Neural cell (in vitro differentiated cells): ENCODE results near the gene APOL4. TPM values are rescaled to one million over a fixed set of nuclear protein-coding genes. Genes with fewer than 3 reads are reported as not detected.

ENCODE experiments used
- H2AFZ ChIP-seq: fragments of 200-600, 300-800 bp; sonication (generic), shearing (Covaris generic); 2 replicates; pipeline ENCODE4 v1.6.0; 2014; ENCODE audit warnings: low read depth, mild to moderate bottlenecking, antibody characterized with exemption, low read length, moderate library complexity
- H3F3A ChIP-seq: fragments of 200-600 bp; shearing (Covaris generic); 2 replicates; pipeline ENCODE4 v1.6.1; 2016; ENCODE audit warnings: mild to moderate bottlenecking, moderate library complexity, mixed read lengths, antibody characterized with exemption, low read length; ENCODE audit not compliant: insufficient read depth, poor library complexity, severe bottlenecking
- H3K27ac ChIP-seq: fragments of 200-600, 300-800 bp; sonication (generic), shearing (Covaris generic); 2 replicates; pipeline ENCODE4 v1.5.1; 2014; ENCODE audit warnings: mild to moderate bottlenecking, low read length, moderate library complexity
- H3K27me3 ChIP-seq: fragments of 300-800, 200-600 bp; sonication (generic), shearing (Covaris generic); 2 replicates; pipeline ENCODE4 v1.6.0; 2014; ENCODE audit warnings: mild to moderate bottlenecking, low read depth, low read length, moderate library complexity; ENCODE audit not compliant: insufficient read depth
- H3K36me3 ChIP-seq: fragments of 300-800, 200-600 bp; sonication (generic), shearing (Covaris generic); 2 replicates; pipeline ENCODE4 v1.5.1; 2014; ENCODE audit warnings: mild to moderate bottlenecking, antibody characterized with exemption, low read length, moderate library complexity; ENCODE audit not compliant: insufficient read depth
- H3K4me2 ChIP-seq: fragments of 300-800, 200-600 bp; sonication (generic), shearing (Covaris generic); 2 replicates; pipeline ENCODE4 v1.6.0; 2014; ENCODE audit warnings: mild to moderate bottlenecking, low read length
- H3K4me3 ChIP-seq: fragments of 300-800, 200-600 bp; sonication (generic), shearing (Covaris generic); 2 replicates; pipeline ENCODE4 v1.5.1; 2014; ENCODE audit warnings: mild to moderate bottlenecking, low read length, moderate library complexity
- H3K79me2 ChIP-seq: fragments of 200-600 bp; shearing (Covaris generic); replicated peaks from 2 replicates; pipeline ENCODE4 v1.6.0; 2014; ENCODE audit warnings: mild to moderate bottlenecking, low read length, moderate library complexity; ENCODE audit not compliant: insufficient read depth
- H3K9ac ChIP-seq: fragments of 300-800, 200-600 bp; sonication (generic), shearing (Covaris generic); 2 replicates; pipeline ENCODE4 v1.6.1; 2016; ENCODE audit warnings: mild to moderate bottlenecking, low read length, mixed read lengths
- H3K9me2 ChIP-seq: fragments of 200-600 bp; shearing (Covaris generic); 2 replicates; pipeline ENCODE4 v1.6.1; 2016; ENCODE audit warnings: mild to moderate bottlenecking, low read length, mixed read lengths; ENCODE audit not compliant: insufficient read depth
- H3K9me3 ChIP-seq: fragments of 200-600, 300-800 bp; sonication (generic), shearing (Covaris generic); 2 replicates; pipeline ENCODE4 v1.6.1; 2016; ENCODE audit warnings: mild to moderate bottlenecking, mixed run types, low read length, moderate library complexity, mixed read lengths
- H4K20me1 ChIP-seq: fragments of 200-600 bp; shearing (Covaris generic); 2 replicates; pipeline ENCODE4 v1.6.1; 2016; ENCODE audit warnings: mild to moderate bottlenecking, mixed run types; ENCODE audit not compliant: insufficient read depth
- EP300 ChIP-seq: fragments of 450-650 bp; conservative IDR thresholded peaks from 2 replicates; pipeline ENCODE4 v1.6.1; 2014; ENCODE audit warnings: antibody characterized with exemption, mild to moderate bottlenecking, moderate library complexity; ENCODE audit not compliant: poor library complexity, severe bottlenecking
- EZH2 ChIP-seq: fragments of 200-600, 300-800 bp; shearing (Covaris generic), sonication (generic); IDR thresholded peaks from 2 replicates; pipeline ENCODE4 v1.6.1; 2014; ENCODE audit warnings: antibody characterized with exemption, low read length, borderline replicate concordance, mild to moderate bottlenecking; ENCODE audit not compliant: insufficient read depth, poor library complexity, severe bottlenecking
- MXI1 ChIP-seq: fragments of 450-650 bp; conservative IDR thresholded peaks from 2 replicates; pipeline ENCODE4 v1.6.1; 2014; ENCODE audit warnings: antibody characterized with exemption, mild to moderate bottlenecking; ENCODE audit not compliant: poor library complexity, severe bottlenecking
- POLR2AphosphoS5 ChIP-seq: IDR thresholded peaks from 2 replicates; pipeline ENCODE4 v1.6.1; 2012
- RAD21 ChIP-seq: fragments of 450-650 bp; conservative IDR thresholded peaks from 2 replicates; pipeline ENCODE4 v1.6.1; 2014; ENCODE audit warnings: antibody characterized with exemption, mild to moderate bottlenecking, moderate library complexity
- SMC3 ChIP-seq: fragments of 450-650 bp; conservative IDR thresholded peaks from 2 replicates; pipeline ENCODE4 v1.6.1; 2014; ENCODE audit warnings: antibody characterized with exemption, mild to moderate bottlenecking, moderate library complexity; ENCODE audit not compliant: poor library complexity
- TAF1 ChIP-seq: IDR thresholded peaks from 2 replicates; pipeline ENCODE4 v1.6.1; 2012; ENCODE audit warnings: low read depth
- polyA plus RNA-seq: library from polyadenylated mRNA; depleted of rRNA; stranded (reverse); fragments of >200 nt; gene quantifications from 2 replicates; pipeline ENCODE4 v1.2.3, GENCODE V29; 2014
- TF ChIP-seq, protein P1 (sequence below): IDR thresholded peaks from 2 replicates; pipeline ENCODE4 v1.6.1; 2012; ENCODE audit warnings: borderline replicate concordance
- TF ChIP-seq, protein P2 (sequence below): fragments of 450-650 bp; IDR thresholded peaks from 2 replicates; pipeline ENCODE4 v1.5.1; 2014; ENCODE audit warnings: antibody characterized with exemption, mild to moderate bottlenecking, moderate library complexity; ENCODE audit not compliant: poor library complexity, severe bottlenecking

Gene APOL4
- polyA plus RNA-seq, 1 donor from 2014 or later = not detected

DNA sequence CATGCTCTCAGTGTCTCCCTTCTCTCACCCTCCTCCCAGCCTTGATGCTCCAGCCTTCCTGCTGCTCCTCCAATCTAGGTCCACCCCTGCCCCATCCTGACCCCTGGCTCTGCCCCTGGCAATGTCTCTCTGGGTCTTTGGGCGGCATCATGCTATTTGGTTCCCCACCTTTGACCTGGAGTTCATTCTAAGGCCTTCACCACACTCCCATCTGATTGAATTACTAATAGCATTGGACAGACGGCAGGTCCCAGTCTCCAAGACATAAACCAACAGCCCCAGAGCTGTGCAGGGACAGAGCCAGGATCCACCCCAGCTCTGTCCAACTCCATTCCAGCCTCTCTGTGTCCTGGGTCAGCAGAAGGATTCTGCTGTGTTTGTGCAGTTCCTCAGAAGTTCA lies 7.2 kb downstream of the APOL4 start:
- no peaks in the 10 kb centered on the region for H3K27me3 ChIP-seq
- H4K20me1 ChIP-seq = no peaks in the 10 kb centered on the region
- H2AFZ ChIP-seq = no peak overlapping the region
- no peaks in the 10 kb centered on the region for H3K9me3 ChIP-seq
- H3K4me2 ChIP-seq = no peak overlapping the region
- H3K36me3 ChIP-seq = no peaks in the 10 kb centered on the region
- no peak overlapping the region for H3K27ac ChIP-seq
- H3K79me2 ChIP-seq = no peaks in the 10 kb centered on the region
- H3F3A ChIP-seq = no peaks in the 10 kb centered on the region
- no peak for TF ChIP-seq MXI1
- TF ChIP-seq EZH2 = no peak
- no peak for TF ChIP-seq RAD21
- no peak for TF ChIP-seq EP300
- no peak for TF ChIP-seq SMC3
- TF ChIP-seq TAF1 = no peak
- TF ChIP-seq, protein P1, sequence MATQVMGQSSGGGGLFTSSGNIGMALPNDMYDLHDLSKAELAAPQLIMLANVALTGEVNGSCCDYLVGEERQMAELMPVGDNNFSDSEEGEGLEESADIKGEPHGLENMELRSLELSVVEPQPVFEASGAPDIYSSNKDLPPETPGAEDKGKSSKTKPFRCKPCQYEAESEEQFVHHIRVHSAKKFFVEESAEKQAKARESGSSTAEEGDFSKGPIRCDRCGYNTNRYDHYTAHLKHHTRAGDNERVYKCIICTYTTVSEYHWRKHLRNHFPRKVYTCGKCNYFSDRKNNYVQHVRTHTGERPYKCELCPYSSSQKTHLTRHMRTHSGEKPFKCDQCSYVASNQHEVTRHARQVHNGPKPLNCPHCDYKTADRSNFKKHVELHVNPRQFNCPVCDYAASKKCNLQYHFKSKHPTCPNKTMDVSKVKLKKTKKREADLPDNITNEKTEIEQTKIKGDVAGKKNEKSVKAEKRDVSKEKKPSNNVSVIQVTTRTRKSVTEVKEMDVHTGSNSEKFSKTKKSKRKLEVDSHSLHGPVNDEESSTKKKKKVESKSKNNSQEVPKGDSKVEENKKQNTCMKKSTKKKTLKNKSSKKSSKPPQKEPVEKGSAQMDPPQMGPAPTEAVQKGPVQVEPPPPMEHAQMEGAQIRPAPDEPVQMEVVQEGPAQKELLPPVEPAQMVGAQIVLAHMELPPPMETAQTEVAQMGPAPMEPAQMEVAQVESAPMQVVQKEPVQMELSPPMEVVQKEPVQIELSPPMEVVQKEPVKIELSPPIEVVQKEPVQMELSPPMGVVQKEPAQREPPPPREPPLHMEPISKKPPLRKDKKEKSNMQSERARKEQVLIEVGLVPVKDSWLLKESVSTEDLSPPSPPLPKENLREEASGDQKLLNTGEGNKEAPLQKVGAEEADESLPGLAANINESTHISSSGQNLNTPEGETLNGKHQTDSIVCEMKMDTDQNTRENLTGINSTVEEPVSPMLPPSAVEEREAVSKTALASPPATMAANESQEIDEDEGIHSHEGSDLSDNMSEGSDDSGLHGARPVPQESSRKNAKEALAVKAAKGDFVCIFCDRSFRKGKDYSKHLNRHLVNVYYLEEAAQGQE = no peak
- TF ChIP-seq, protein P2, sequence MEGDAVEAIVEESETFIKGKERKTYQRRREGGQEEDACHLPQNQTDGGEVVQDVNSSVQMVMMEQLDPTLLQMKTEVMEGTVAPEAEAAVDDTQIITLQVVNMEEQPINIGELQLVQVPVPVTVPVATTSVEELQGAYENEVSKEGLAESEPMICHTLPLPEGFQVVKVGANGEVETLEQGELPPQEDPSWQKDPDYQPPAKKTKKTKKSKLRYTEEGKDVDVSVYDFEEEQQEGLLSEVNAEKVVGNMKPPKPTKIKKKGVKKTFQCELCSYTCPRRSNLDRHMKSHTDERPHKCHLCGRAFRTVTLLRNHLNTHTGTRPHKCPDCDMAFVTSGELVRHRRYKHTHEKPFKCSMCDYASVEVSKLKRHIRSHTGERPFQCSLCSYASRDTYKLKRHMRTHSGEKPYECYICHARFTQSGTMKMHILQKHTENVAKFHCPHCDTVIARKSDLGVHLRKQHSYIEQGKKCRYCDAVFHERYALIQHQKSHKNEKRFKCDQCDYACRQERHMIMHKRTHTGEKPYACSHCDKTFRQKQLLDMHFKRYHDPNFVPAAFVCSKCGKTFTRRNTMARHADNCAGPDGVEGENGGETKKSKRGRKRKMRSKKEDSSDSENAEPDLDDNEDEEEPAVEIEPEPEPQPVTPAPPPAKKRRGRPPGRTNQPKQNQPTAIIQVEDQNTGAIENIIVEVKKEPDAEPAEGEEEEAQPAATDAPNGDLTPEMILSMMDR = no peak
- no peak for TF ChIP-seq POLR2AphosphoS5
- no peak overlapping the region for H3K4me3 ChIP-seq
- H3K9me2 ChIP-seq = no peaks in the 10 kb centered on the region
- H3K9ac ChIP-seq = no peak overlapping the region

DNA sequence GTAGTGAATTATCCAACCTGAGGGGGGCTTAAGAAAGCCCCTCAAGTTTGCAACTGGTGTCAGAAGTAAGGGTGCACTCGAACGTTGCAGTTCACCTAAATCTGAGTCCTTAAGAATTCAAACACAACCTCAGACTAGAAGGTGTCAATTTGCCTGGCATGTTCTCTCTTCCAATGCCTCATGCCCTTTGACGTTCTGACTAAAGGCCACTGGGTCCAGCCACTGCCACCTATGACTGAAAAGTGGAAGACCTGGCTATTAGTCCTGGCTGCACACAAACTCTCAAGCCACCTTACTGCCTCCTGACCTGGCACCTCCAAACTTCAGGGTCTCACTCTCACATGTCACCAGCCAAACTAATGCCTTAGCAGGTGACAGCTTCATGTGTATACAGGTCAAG lies 8.0 kb downstream of the APOL4 start:
- Histone ChIP-seq H3K27ac (no peak overlapping the region), H3K79me2 (no peaks in the 10 kb centered on the region), H3K9ac (no peak overlapping the region), H4K20me1 (no peaks in the 10 kb centered on the region), H3K4me3 (no peak overlapping the region), H3K4me2 (no peak overlapping the region), H3K27me3 (no peaks in the 10 kb centered on the region), H2AFZ (no peak overlapping the region), H3K9me2 (no peaks in the 10 kb centered on the region), H3K36me3 (no peaks in the 10 kb centered on the region), H3F3A (no peaks in the 10 kb centered on the region), H3K9me3 (no peaks in the 10 kb centered on the region)
- no peak for TF ChIP-seq POLR2AphosphoS5
- TF ChIP-seq, protein P1 = no peak
- no peak for TF ChIP-seq TAF1
- no peak for TF ChIP-seq EZH2
- TF ChIP-seq MXI1 = no peak
- TF ChIP-seq RAD21 = no peak
- no peak for TF ChIP-seq EP300
- TF ChIP-seq SMC3 = no peak
- TF ChIP-seq, protein P2 = no peak
